WTC11 (cell line): Measurements from ENCODE around the gene MAST4. TPM values are rescaled to one million over a fixed set of nuclear protein-coding genes. Genes with fewer than 3 reads are reported as not detected.

ENCODE experiments used
- ATAC-seq: fragments of 200-7000 bp; cut with Tn5 transposase; 2 replicates; pipeline ENCODE4 v1.10.0; 2021; ENCODE audit warnings: mild to moderate bottlenecking, moderate library complexity
- CTCF ChIA-PET: fragments of 300-600 bp; sonication (Branson Sonifier 250); formaldehyde crosslinking; loops from one replicate; lab custom pipeline; 2021; ENCODE audit warnings: antibody characterized with exemption; lab: Charles Lee
- POLR2A ChIA-PET: fragments of 350-600 bp; sonication (Branson Sonifier 250); formaldehyde crosslinking; loops from one replicate; lab custom pipeline; 2021; ENCODE audit warnings: antibody characterized with exemption; lab: Charles Lee
- DNase-seq: peaks from one replicate; pipeline ENCODE4 v3.0.0; 2021; ENCODE audit warnings: low spot score
- H3K27ac Mint-ChIP-seq: 2 replicates; pipeline ENCODE4 v1.8.0; 2021; ENCODE audit warnings: mixed read lengths
- H3K27me3 Mint-ChIP-seq: 2 replicates; pipeline ENCODE4 v1.8.0; 2021; ENCODE audit warnings: low read depth, mild to moderate bottlenecking, moderate library complexity, mixed read lengths
- H3K36me3 Mint-ChIP-seq: 2 replicates; pipeline ENCODE4 v1.8.0; 2021; ENCODE audit warnings: mixed read lengths
- H3K4me1 Mint-ChIP-seq: 2 replicates; pipeline ENCODE4 v1.8.0; 2022; ENCODE audit warnings: mixed read lengths
- H3K4me3 Mint-ChIP-seq: 2 replicates; pipeline ENCODE4 v1.8.0; 2021; ENCODE audit warnings: mild to moderate bottlenecking, moderate library complexity, mixed read lengths
- H3K9me3 Mint-ChIP-seq: 2 replicates; pipeline ENCODE4 v1.8.0; 2021; ENCODE audit warnings: mixed read lengths
- KAT7 ChIP-seq: sonication (generic); formaldehyde crosslinking; IDR thresholded peaks from 2 replicates; pipeline ENCODE4 v1.8.1; 2023; ENCODE audit warnings: missing genetic modification reagents, mild to moderate bottlenecking, borderline replicate concordance
- RORB ChIP-seq: fragments of 250-450 bp; sonication (Bioruptor Pico); IDR thresholded peaks from 2 replicates; pipeline ENCODE4 v1.9.0; 2021; ENCODE audit warnings: mild to moderate bottlenecking
- SP1 ChIP-seq: sonication (generic); formaldehyde crosslinking; conservative IDR thresholded peaks from 2 replicates; pipeline ENCODE4 v1.8.1; 2022; ENCODE audit warnings: missing genetic modification reagents
- TCF7 ChIP-seq: sonication (generic); formaldehyde crosslinking; IDR thresholded peaks from 2 replicates; pipeline ENCODE4 v1.8.0; 2022; ENCODE audit warnings: mild to moderate bottlenecking, low read depth, missing genetic modification reagents, moderate library complexity
- TP53 ChIP-seq: sonication (generic); formaldehyde crosslinking; IDR thresholded peaks from 2 replicates; pipeline ENCODE4 v1.8.1; 2023; ENCODE audit warnings: mild to moderate bottlenecking, missing genetic modification reagents
- ZNF232 ChIP-seq: sonication (generic); formaldehyde crosslinking; IDR thresholded peaks from 2 replicates; pipeline ENCODE4 v1.8.0; 2022; ENCODE audit warnings: mild to moderate bottlenecking, missing genetic modification reagents
- total RNA-seq: library from RNA; stranded (reverse); gene quantifications from 3 replicates; pipeline ENCODE4 v1.2.3, GENCODE V29; 2021
- TF ChIP-seq, protein P1 (sequence below): fragments of 250-450 bp; sonication (Bioruptor Pico); IDR thresholded peaks from 2 replicates; pipeline ENCODE4 v1.9.0; 2021; ENCODE audit warnings: mild to moderate bottlenecking
- TF ChIP-seq, protein P2 (sequence below): sonication (generic); formaldehyde crosslinking; IDR thresholded peaks from 2 replicates; pipeline ENCODE4 v1.8.1; 2023; ENCODE audit warnings: mild to moderate bottlenecking, missing genetic modification reagents, moderate library complexity
- TF ChIP-seq, protein P3 (sequence below): sonication (generic); formaldehyde crosslinking; IDR thresholded peaks from 2 replicates; pipeline ENCODE4 v1.8.1; 2023; ENCODE audit warnings: mild to moderate bottlenecking, missing genetic modification reagents
- TF ChIP-seq, protein P4 (sequence below): sonication (generic); formaldehyde crosslinking; IDR thresholded peaks from 2 replicates; pipeline ENCODE4 v1.8.1; 2022; ENCODE audit warnings: mild to moderate bottlenecking, missing genetic modification reagents, moderate library complexity, borderline replicate concordance
- TF ChIP-seq, protein P5 (sequence below): sonication (generic); formaldehyde crosslinking; IDR thresholded peaks from 2 replicates; pipeline ENCODE4 v1.8.0; 2022; ENCODE audit warnings: missing genetic modification reagents

MAST4 gene
- total RNA-seq, 1 experiment from 2014 or later, result 8.0 TPM

DNA sequence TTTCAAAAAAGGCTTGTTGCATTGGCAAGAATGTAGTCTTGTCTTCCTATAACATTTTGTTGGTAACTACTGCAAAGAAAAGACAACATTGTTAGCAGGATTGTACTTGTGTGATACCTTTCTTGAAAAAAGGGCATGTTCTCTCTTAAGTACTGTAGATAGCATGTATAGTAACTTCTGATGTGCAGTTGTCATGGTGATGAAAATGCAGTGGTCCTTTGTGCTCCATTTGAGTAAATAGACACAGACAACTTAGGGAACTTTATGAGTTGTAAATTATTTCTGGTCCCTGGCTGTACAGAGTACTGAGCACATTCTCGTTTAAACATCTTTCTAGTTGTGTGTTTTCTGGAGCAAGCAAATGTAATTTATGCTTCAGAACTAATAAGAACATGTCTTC lies 497.1 kb downstream of the MAST4 start (continued):
- TF ChIP-seq TCF7, result no peak
- TF ChIP-seq, protein P1, sequence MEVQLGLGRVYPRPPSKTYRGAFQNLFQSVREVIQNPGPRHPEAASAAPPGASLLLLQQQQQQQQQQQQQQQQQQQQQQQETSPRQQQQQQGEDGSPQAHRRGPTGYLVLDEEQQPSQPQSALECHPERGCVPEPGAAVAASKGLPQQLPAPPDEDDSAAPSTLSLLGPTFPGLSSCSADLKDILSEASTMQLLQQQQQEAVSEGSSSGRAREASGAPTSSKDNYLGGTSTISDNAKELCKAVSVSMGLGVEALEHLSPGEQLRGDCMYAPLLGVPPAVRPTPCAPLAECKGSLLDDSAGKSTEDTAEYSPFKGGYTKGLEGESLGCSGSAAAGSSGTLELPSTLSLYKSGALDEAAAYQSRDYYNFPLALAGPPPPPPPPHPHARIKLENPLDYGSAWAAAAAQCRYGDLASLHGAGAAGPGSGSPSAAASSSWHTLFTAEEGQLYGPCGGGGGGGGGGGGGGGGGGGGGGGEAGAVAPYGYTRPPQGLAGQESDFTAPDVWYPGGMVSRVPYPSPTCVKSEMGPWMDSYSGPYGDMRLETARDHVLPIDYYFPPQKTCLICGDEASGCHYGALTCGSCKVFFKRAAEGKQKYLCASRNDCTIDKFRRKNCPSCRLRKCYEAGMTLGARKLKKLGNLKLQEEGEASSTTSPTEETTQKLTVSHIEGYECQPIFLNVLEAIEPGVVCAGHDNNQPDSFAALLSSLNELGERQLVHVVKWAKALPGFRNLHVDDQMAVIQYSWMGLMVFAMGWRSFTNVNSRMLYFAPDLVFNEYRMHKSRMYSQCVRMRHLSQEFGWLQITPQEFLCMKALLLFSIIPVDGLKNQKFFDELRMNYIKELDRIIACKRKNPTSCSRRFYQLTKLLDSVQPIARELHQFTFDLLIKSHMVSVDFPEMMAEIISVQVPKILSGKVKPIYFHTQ (CRISPR knock-in tag), result no peak
- TF ChIP-seq, protein P2, sequence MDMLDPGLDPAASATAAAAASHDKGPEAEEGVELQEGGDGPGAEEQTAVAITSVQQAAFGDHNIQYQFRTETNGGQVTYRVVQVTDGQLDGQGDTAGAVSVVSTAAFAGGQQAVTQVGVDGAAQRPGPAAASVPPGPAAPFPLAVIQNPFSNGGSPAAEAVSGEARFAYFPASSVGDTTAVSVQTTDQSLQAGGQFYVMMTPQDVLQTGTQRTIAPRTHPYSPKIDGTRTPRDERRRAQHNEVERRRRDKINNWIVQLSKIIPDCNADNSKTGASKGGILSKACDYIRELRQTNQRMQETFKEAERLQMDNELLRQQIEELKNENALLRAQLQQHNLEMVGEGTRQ (CRISPR knock-in tag), result no peak
- TF ChIP-seq, protein P3, sequence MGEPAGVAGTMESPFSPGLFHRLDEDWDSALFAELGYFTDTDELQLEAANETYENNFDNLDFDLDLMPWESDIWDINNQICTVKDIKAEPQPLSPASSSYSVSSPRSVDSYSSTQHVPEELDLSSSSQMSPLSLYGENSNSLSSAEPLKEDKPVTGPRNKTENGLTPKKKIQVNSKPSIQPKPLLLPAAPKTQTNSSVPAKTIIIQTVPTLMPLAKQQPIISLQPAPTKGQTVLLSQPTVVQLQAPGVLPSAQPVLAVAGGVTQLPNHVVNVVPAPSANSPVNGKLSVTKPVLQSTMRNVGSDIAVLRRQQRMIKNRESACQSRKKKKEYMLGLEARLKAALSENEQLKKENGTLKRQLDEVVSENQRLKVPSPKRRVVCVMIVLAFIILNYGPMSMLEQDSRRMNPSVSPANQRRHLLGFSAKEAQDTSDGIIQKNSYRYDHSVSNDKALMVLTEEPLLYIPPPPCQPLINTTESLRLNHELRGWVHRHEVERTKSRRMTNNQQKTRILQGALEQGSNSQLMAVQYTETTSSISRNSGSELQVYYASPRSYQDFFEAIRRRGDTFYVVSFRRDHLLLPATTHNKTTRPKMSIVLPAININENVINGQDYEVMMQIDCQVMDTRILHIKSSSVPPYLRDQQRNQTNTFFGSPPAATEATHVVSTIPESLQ (CRISPR knock-in tag), result no peak
- TF ChIP-seq, protein P4, sequence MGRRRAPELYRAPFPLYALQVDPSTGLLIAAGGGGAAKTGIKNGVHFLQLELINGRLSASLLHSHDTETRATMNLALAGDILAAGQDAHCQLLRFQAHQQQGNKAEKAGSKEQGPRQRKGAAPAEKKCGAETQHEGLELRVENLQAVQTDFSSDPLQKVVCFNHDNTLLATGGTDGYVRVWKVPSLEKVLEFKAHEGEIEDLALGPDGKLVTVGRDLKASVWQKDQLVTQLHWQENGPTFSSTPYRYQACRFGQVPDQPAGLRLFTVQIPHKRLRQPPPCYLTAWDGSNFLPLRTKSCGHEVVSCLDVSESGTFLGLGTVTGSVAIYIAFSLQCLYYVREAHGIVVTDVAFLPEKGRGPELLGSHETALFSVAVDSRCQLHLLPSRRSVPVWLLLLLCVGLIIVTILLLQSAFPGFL (CRISPR knock-in tag), result no peak
- no peak for TF ChIP-seq KAT7

DNA sequence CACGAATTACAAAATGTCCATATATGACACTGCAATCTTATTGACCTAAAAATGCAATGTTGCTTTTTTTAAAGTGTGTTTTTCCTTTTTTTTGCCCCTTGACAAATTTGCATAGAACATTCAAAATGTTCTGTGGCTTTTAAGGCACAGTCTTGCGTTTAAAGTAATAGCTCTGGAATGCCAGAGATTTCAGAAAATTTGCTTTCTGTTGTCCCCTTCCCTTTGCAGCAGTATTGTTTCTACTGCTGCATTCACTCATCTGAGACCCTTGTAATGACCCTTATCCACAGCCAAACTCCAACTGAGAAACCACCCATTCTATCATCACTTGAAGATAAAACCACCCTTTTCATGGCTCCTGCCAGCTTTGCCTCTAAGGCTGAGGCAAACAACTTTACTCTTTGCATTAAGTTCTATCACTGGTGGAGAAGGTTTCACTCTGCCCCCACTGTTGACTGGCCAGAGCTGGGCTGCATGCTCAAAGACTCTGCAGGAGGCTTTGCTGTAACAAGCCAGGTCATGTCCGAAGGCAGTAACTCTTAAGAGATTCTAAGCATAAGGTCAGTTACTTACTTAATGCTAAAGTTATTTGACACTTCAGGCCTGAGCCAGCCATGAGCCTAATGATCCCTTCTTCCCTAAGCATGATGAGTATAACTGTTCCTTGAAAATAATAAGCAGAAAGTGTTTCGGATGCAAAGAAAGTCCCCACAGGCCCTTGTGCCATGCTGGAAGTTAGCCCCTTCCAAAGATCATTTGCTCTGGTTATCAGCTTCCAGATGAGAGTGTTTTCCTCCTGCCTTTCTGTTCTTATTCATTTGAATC lies 498.5 kb downstream of the MAST4 start:
- ATAC-seq, result peak; percentile 93
- Mint-ChIP-seq H3K36me3 (peaks cover 2% of the 10 kb centered on the region; the same call in 1 of the 2 replicates), H3K4me1 (peaks cover 33% of the 10 kb centered on the region), H3K9me3 (no peaks in the 10 kb centered on the region), H3K27me3 (no peaks in the 10 kb centered on the region), H3K4me3 (no peak overlapping the region), H3K27ac (peak overlapping the region; percentile 94)
- no peak for TF ChIP-seq RORB (CRISPR knock-in tag)
- no peak for TF ChIP-seq SP1
- 0 out of 2 replicates have a peak, but pooled peaks have one; percentile 46 for TF ChIP-seq TP53 (CRISPR knock-in tag)
- no peak for TF ChIP-seq ZNF232
- TF ChIP-seq, protein P5, sequence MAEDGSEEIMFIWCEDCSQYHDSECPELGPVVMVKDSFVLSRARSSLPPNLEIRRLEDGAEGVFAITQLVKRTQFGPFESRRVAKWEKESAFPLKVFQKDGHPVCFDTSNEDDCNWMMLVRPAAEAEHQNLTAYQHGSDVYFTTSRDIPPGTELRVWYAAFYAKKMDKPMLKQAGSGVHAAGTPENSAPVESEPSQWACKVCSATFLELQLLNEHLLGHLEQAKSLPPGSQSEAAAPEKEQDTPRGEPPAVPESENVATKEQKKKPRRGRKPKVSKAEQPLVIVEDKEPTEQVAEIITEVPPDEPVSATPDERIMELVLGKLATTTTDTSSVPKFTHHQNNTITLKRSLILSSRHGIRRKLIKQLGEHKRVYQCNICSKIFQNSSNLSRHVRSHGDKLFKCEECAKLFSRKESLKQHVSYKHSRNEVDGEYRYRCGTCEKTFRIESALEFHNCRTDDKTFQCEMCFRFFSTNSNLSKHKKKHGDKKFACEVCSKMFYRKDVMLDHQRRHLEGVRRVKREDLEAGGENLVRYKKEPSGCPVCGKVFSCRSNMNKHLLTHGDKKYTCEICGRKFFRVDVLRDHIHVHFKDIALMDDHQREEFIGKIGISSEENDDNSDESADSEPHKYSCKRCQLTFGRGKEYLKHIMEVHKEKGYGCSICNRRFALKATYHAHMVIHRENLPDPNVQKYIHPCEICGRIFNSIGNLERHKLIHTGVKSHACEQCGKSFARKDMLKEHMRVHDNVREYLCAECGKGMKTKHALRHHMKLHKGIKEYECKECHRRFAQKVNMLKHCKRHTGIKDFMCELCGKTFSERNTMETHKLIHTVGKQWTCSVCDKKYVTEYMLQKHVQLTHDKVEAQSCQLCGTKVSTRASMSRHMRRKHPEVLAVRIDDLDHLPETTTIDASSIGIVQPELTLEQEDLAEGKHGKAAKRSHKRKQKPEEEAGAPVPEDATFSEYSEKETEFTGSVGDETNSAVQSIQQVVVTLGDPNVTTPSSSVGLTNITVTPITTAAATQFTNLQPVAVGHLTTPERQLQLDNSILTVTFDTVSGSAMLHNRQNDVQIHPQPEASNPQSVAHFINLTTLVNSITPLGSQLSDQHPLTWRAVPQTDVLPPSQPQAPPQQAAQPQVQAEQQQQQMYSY (CRISPR knock-in tag), result no peak
- POLR2A ChIA-PET, result interaction anchor here (0.6 kb wide), 1 partner anchor 38 kb away, joined by 3 read pairs; no protein-coding TSS in a partner anchor
- peak; percentile 18 for DNase-seq
- CTCF ChIA-PET, result interaction anchor here (0.8 kb wide), 1 partner anchor 107 kb away, joined by 3 read pairs; no protein-coding TSS in a partner anchor
